ENCODE measurements around the gene MSH2.

MSH2 gene

DNA sequence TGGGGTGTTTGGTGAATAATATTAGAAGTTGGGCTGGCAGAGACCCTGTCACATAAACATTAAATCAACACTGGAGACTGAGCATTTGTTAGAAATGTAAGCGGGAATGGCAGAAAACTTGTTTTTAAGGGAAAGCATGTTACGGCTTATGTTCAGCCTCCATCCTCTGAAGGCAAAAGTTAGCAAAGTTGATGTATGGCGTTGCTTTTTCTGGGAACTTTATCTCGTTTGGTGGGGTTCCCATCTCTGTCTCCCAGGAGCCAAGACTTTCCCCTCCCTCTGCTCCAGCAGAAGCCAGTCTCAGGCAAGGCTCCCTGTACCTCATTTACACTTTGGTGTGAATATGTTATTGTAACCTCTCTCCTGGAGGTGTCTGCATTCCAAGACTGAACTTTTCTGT, 105.1 kb downstream of the MSH2 start:
- H3K36me3 ChIP-seq (ENCODE audit: insufficient read depth), result no peaks in the 10 kb centered on the region
- peak overlapping the region; percentile 61 for H3K27ac ChIP-seq
- no peak overlapping the region for H3K9ac ChIP-seq
- TF ChIP-seq, protein P1, sequence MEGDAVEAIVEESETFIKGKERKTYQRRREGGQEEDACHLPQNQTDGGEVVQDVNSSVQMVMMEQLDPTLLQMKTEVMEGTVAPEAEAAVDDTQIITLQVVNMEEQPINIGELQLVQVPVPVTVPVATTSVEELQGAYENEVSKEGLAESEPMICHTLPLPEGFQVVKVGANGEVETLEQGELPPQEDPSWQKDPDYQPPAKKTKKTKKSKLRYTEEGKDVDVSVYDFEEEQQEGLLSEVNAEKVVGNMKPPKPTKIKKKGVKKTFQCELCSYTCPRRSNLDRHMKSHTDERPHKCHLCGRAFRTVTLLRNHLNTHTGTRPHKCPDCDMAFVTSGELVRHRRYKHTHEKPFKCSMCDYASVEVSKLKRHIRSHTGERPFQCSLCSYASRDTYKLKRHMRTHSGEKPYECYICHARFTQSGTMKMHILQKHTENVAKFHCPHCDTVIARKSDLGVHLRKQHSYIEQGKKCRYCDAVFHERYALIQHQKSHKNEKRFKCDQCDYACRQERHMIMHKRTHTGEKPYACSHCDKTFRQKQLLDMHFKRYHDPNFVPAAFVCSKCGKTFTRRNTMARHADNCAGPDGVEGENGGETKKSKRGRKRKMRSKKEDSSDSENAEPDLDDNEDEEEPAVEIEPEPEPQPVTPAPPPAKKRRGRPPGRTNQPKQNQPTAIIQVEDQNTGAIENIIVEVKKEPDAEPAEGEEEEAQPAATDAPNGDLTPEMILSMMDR (conservative IDR thresholded peaks at IDR 0.05; ENCODE audit: low read depth, low read length), result no peak
- H2AFZ ChIP-seq (ENCODE audit: low read depth), result no peak overlapping the region
- H3K79me2 ChIP-seq (ENCODE audit: insufficient read depth, low read depth), result no peaks in the 10 kb centered on the region
- peak overlapping the region; percentile 44 for H3K4me2 ChIP-seq
- no peaks in the 10 kb centered on the region for H3K27me3 ChIP-seq (ENCODE audit: insufficient read depth, low read depth)
- no peak overlapping the region for H3K4me3 ChIP-seq (IDR thresholded peaks at IDR 0.05; ENCODE audit: insufficient read depth, low read depth, low read length)
- no peaks in the 10 kb centered on the region for H4K20me1 ChIP-seq (ENCODE audit: insufficient read depth)
- peaks cover 49% of the 10 kb centered on the region for H3K4me1 ChIP-seq (ENCODE audit: low read depth, poor library complexity, severe bottlenecking)

DNA sequence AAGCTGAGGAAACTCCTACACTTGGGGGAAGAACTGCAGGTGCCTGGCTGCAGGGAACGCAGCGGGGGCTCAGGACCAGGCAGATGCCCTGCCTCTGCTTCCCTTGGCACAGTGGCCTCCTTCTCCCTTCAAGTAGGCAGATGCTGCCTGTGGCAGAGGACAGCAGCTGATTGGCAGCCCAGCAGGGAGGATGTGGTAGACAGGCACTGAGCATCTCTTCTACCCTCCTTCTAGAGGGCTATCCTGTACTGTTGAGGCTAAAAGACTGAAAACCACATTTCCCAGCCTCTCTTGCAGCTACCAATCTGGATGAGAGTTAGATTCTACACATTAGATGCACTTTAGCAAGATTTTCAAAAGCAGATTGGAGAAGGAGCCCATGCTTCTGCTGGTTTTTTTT, 105.7 kb downstream of the MSH2 start:
- Histone ChIP-seq H3K9ac (no peak overlapping the region), H3K4me2 (peak overlapping the region; percentile 44), H3K36me3 (ENCODE audit: insufficient read depth) (no peaks in the 10 kb centered on the region), H4K20me1 (ENCODE audit: insufficient read depth) (no peaks in the 10 kb centered on the region), H3K4me1 (ENCODE audit: low read depth, poor library complexity, severe bottlenecking) (peaks cover 49% of the 10 kb centered on the region), H2AFZ (ENCODE audit: low read depth) (peak overlapping the region; percentile 13; the same call in 1 of the 2 replicates), H3K4me3 (IDR thresholded peaks at IDR 0.05; ENCODE audit: insufficient read depth, low read depth, low read length) (no peak overlapping the region), H3K27ac (peak overlapping the region; percentile 61), H3K27me3 (ENCODE audit: insufficient read depth, low read depth) (no peaks in the 10 kb centered on the region), H3K79me2 (ENCODE audit: insufficient read depth, low read depth) (no peaks in the 10 kb centered on the region)
- TF ChIP-seq, protein P1 (conservative IDR thresholded peaks at IDR 0.05; ENCODE audit: low read depth, low read length), result no peak

DNA sequence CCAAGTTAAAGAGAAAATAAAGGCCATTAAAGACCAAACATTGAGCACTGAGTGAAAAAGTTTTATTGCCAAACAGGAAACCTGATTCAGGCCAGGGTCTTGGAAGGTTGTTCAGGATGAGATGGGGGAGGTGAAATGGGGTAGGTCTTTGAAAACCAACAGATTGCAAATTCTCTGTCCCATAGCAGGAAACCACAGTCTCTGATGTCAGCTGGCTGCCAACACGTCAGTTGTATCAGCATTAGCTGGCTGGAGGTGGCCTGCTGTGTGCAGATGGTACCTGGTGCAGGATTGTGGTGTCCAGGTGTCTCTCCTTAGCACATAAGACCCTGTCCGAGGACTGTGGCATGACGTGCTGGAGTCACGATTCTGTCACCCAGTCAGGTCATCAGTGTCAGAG, 106.3 kb downstream of the MSH2 start:
- Histone ChIP-seq H3K27me3 (ENCODE audit: insufficient read depth, low read depth) (no peaks in the 10 kb centered on the region), H3K4me3 (IDR thresholded peaks at IDR 0.05; ENCODE audit: insufficient read depth, low read depth, low read length) (no peak overlapping the region), H3K4me1 (ENCODE audit: low read depth, poor library complexity, severe bottlenecking) (peaks cover 49% of the 10 kb centered on the region), H2AFZ (ENCODE audit: low read depth) (peak overlapping the region; percentile 13; the same call in 1 of the 2 replicates), H3K79me2 (ENCODE audit: insufficient read depth, low read depth) (no peaks in the 10 kb centered on the region), H3K36me3 (ENCODE audit: insufficient read depth) (no peaks in the 10 kb centered on the region), H3K4me2 (peak overlapping the region; percentile 44), H3K27ac (peak overlapping the region; percentile 61), H4K20me1 (ENCODE audit: insufficient read depth) (no peaks in the 10 kb centered on the region), H3K9ac (no peak overlapping the region)
- TF ChIP-seq, protein P1 (conservative IDR thresholded peaks at IDR 0.05; ENCODE audit: low read depth, low read length), result no peak

DNA sequence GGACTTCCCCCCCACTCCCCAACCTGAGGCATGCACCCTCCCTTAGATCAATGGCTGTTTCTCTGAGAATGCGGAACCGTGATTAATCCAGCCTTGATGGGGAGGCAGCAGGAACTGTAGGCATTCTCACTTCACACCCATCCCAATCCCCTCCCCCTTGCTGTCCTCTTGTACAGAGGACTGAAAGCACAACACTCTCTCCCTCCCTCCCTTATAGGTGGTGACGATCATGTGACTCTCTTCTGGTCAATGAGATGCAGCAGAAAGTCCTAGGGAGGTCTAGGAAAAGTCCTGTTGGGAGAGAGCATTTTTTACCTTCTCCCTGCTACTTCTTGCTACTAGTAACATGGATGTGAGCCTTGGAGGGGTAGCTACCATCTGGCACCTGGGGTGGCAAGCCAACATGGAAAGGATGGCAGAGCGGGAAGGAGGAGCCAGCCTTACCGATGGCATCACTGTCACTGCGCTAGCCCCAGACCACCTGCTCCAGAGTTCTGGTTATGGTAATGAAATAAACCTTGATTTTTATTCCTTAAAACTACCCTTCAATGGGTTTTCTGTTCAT, 106.9 kb downstream of the MSH2 start:
- no peaks in the 10 kb centered on the region for H3K36me3 ChIP-seq (ENCODE audit: insufficient read depth)
- peak overlapping the region; percentile 61; the same call in 1 of the 2 replicates for H3K27ac ChIP-seq
- peaks cover 49% of the 10 kb centered on the region for H3K4me1 ChIP-seq (ENCODE audit: low read depth, poor library complexity, severe bottlenecking)
- TF ChIP-seq, protein P1 (conservative IDR thresholded peaks at IDR 0.05; ENCODE audit: low read depth, low read length), result no peak
- no peak overlapping the region for H3K9ac ChIP-seq
- H3K4me3 ChIP-seq (IDR thresholded peaks at IDR 0.05; ENCODE audit: insufficient read depth, low read depth, low read length), result no peak overlapping the region
- no peaks in the 10 kb centered on the region for H3K27me3 ChIP-seq (ENCODE audit: insufficient read depth, low read depth)
- H4K20me1 ChIP-seq (ENCODE audit: insufficient read depth), result no peaks in the 10 kb centered on the region
- peak overlapping the region; percentile 44; the same call in 1 of the 2 replicates for H3K4me2 ChIP-seq
- H3K79me2 ChIP-seq (ENCODE audit: insufficient read depth, low read depth), result no peaks in the 10 kb centered on the region
- H2AFZ ChIP-seq (ENCODE audit: low read depth), result no peak overlapping the region
